PC-9 (cell line): ENCODE measurements around the gene OR2T1. TPM values are rescaled to one million over a fixed set of nuclear protein-coding genes. Genes with fewer than 3 reads are reported as not detected.

ENCODE experiments used
- total RNA-seq: library from RNA; stranded (reverse); gene quantifications from 2 replicates; pipeline ENCODE4 v1.2.3, GENCODE V29; 2021

OR2T1 gene
- total RNA-seq, 1 experiment from 2014 or later: not detected

Other genes with a start within 250 kb of the OR2T1 start
- not detected in 2 replicates for gene OR2M2, start 228.2 kb upstream of the OR2T1 start, total RNA-seq
- 0.20 and 0.35 TPM in 2 replicates for gene OR2M3, start 205.8 kb upstream of the OR2T1 start, total RNA-seq
- gene OR2M4, start 171.6 kb upstream of the OR2T1 start, total RNA-seq: not detected in 2 replicates
- not detected in 2 replicates for gene OR2T33, start 125.1 kb upstream of the OR2T1 start, total RNA-seq
- not detected in 2 replicates for gene OR2T12, start 99.6 kb upstream of the OR2T1 start, total RNA-seq
- gene OR2M7, start 78.5 kb upstream of the OR2T1 start, total RNA-seq: not detected in 2 replicates
- not detected in 2 replicates for gene OR14C36, start 54.3 kb upstream of the OR2T1 start, total RNA-seq
- not detected in 2 replicates for gene OR2T4, start 41.4 kb upstream of the OR2T1 start, total RNA-seq
- gene OR2T6, start 27.3 kb upstream of the OR2T1 start, total RNA-seq: not detected in 2 replicates
- gene OR2T2, start 42.6 kb downstream of the OR2T1 start, total RNA-seq: not detected in 2 replicates
- not detected in 2 replicates for gene OR2T3, start 70.3 kb downstream of the OR2T1 start, total RNA-seq
- not detected in 2 replicates for gene OR2T5, start 85.5 kb downstream of the OR2T1 start, total RNA-seq
- gene OR2G6, start 105.0 kb downstream of the OR2T1 start, total RNA-seq: not detected in 2 replicates
- gene OR2T29, start 159.7 kb downstream of the OR2T1 start, total RNA-seq: not detected in 2 replicates
- not detected in 2 replicates for gene OR2T34, start 171.7 kb downstream of the OR2T1 start, total RNA-seq
- gene OR2T10, start 194.7 kb downstream of the OR2T1 start, total RNA-seq: not detected in 2 replicates
- gene OR2T11, start 232.0 kb downstream of the OR2T1 start, total RNA-seq: not detected in 2 replicates
- gene OR2T35, start 242.2 kb downstream of the OR2T1 start, total RNA-seq: not detected in 2 replicates